Skeletal muscle tissue (tissue), 4 donors: ENCODE measurements around the gene NCKIPSD. TPM values are rescaled to one million over a fixed set of nuclear protein-coding genes. Genes with fewer than 3 reads are reported as not detected.

ENCODE experiments used
- H3K27ac ChIP-seq: one replicate; pipeline ENCODE4 v1.7.0; 2013; ENCODE audit warnings: mild to moderate bottlenecking, low read depth, low read length, inconsistent platforms
- H3K27me3 ChIP-seq, 3 donors: one replicate each; pipeline ENCODE4 v1.7.0; 2013; ENCODE audit warnings: low read length in 3 of 3; ENCODE audit not compliant: control insufficient read depth in 3 of 3, insufficient read depth in 3 of 3
- H3K36me3 ChIP-seq, 3 donors: one replicate each; pipeline ENCODE4 v1.7.0; 2013; ENCODE audit warnings: low read length in 3 of 3; ENCODE audit not compliant: control insufficient read depth in 3 of 3, insufficient read depth in 3 of 3
- H3K4me1 ChIP-seq, 3 donors: one replicate each; pipeline ENCODE4 v1.7.0; 2013; ENCODE audit warnings: low read length in 3 of 3, mild to moderate bottlenecking in 3 of 3; ENCODE audit not compliant: control insufficient read depth in 3 of 3, insufficient read depth in 3 of 3
- H3K4me3 ChIP-seq, 3 donors: one replicate each; pipeline ENCODE4 v1.7.0; 2013; ENCODE audit warnings: low read length in 3 of 3
- H3K9ac ChIP-seq, 3 donors: one replicate each; pipeline ENCODE4 v1.7.0; 2013; ENCODE audit warnings: low read length in 3 of 3, mild to moderate bottlenecking in 3 of 3, moderate library complexity in 2 of 3, low read depth in 1 of 3
- H3K9me3 ChIP-seq, 3 donors: one replicate each; pipeline ENCODE4 v1.7.0; 2013; ENCODE audit warnings: low read length in 3 of 3; ENCODE audit not compliant: control insufficient read depth in 3 of 3
- total RNA-seq: library from RNA; depleted of rRNA; stranded (reverse); fragments of >200 nt; gene quantifications from one replicate; pipeline ENCODE4 v1.2.3, GENCODE V29; 2014
- donor health status: Osteomylitis.

Gene NCKIPSD
- total RNA-seq, 1 donor from 2014 or later, result 3.1 TPM

DNA sequence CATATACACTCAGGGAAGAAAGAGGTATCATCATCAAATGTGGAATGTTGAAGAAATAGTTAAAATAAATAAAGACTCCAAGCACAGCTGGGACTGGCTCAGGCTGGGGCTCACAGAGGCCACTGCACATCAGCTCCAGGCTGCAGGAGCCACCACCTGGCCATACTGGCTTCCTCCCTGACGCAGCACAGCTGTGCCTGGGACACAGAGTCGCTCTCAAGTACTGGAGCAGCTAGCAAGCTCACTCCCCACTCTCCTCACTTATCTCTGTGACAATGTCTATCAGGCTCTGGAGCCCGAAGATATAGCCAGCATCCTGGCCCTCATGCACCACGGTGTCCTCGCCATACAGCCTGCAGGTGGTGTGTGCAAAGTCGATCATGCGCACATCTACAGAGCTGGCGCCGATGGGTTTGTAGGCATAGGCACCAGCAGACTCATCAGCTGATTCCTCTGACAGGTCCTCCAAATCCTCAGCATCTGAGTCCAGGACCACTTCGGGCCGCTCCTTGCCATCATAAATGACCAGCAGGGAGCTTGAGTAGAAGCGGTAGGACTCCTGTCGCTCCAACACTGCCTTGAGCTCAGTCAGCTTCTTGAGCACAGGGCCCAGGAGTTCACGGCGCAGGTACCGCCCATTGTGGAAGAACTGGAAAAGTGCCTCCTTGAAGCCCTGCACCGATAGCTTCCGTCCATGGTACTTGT is 2.5 kb upstream of the NCKIPSD start:
- H3K36me3 ChIP-seq, result peaks cover 43 to 52% (median 47%) of the 10 kb centered on the region in 3 donors

GRCh38 chr3:48687220-48687678 is 1.5 kb upstream of the NCKIPSD start:
- Histone ChIP-seq H3K36me3 (peaks cover 36 to 44% (median 43%) of the 10 kb centered on the region in 3 donors), H3K4me3 (no peak overlapping the region), H3K4me1 (peaks cover 27 to 41% (median 35%) of the 10 kb centered on the region in 3 donors), H3K27me3 (no peaks in the 10 kb centered on the region), H3K9ac (peak overlapping the region in 1 of 3 donors; percentile 54), H3K9me3 (no peaks in the 10 kb centered on the region), H3K27ac (no peak overlapping the region)

More for the DNA sequence above, 2.5 kb upstream of the NCKIPSD start:
- Histone ChIP-seq H3K4me3 (no peak overlapping the region), H3K4me1 (peaks cover 27 to 41% (median 35%) of the 10 kb centered on the region in 3 donors), H3K27ac (no peak overlapping the region), H3K27me3 (no peaks in the 10 kb centered on the region), H3K9ac (peak overlapping the region in 1 of 3 donors; percentile 3), H3K9me3 (no peaks in the 10 kb centered on the region)

GRCh38 chr3:48686538-48687219 is 964 bp upstream of the NCKIPSD start:
- H3K36me3 ChIP-seq, result peaks cover 39 to 45% (median 43%) of the 10 kb centered on the region in 3 donors
- H3K9ac ChIP-seq, result peak overlapping the region; percentile 79 to 96 (median 85)
- H3K4me3 ChIP-seq, result peak overlapping the region in 2 of 3 donors; percentile 74 to 98
- peaks cover 27 to 41% (median 35%) of the 10 kb centered on the region in 3 donors for H3K4me1 ChIP-seq
- no peaks in the 10 kb centered on the region for H3K9me3 ChIP-seq
- H3K27ac ChIP-seq, result no peak overlapping the region
- no peaks in the 10 kb centered on the region for H3K27me3 ChIP-seq

- Histone ChIP-seq H3K27me3 (no peaks in the 10 kb centered on the region), H3K4me3 (peak overlapping the region; percentile 74 to 99 (median 98)), H3K4me1 (peaks cover 27 to 41% (median 35%) of the 10 kb centered on the region in 3 donors), H3K36me3 (peaks cover 47 to 52% (median 50%) of the 10 kb centered on the region in 3 donors), H3K9ac (peak overlapping the region; percentile 79 to 96 (median 85)), H3K9me3 (no peaks in the 10 kb centered on the region), H3K27ac (peak overlapping the region; percentile 58)
Observed at GRCh38 chr3:48685293-48685602, 467 bp downstream of the NCKIPSD start.

DNA sequence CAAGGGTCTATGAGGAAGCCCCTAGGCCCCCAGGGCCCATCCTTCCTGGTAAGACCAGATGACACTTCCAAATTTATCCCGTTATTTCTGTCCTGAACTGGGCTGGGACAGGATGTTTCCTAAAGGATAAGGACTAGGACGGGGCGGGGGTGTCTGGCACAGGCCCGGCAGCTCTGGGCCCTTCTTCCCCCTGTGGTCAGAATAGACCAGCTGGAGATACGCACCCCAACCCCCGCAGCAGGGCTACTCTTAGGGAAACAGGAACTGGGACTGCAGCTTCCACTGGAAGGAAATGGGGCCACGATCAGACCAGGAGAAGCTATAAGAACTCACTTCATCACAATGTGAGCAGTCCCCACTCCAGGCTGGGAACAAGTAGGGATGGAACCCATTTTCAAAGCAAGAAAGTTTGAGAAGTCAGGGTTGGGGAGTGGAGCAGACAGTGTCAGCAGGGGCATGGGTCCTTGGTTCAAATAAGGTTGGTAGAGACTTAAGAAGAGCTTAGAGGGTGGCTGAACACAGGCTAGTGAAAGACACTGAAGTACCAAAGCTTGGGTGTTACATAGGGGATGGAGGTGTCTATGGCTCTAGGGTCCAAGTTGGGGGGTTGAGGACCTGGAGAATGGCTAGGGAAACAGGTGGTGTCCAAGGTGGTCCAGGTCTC is 1.1 kb downstream of the NCKIPSD start:
- Histone ChIP-seq H3K4me3 (peak overlapping the region; percentile 58 to 99 (median 74)), H3K27me3 (no peaks in the 10 kb centered on the region), H3K9ac (peak overlapping the region; percentile 43 to 54 (median 46)), H3K4me1 (peaks cover 27 to 44% (median 35%) of the 10 kb centered on the region in 3 donors), H3K9me3 (no peaks in the 10 kb centered on the region), H3K36me3 (peaks cover 52% of the 10 kb centered on the region in 3 donors), H3K27ac (no peak overlapping the region)

GRCh38 chr3:48684054-48684349 is 1.7 kb downstream of the NCKIPSD start:
- H3K27ac ChIP-seq, result no peak overlapping the region
- no peaks in the 10 kb centered on the region for H3K9me3 ChIP-seq
- peaks cover 50 to 52% (median 51%) of the 10 kb centered on the region in 3 donors for H3K36me3 ChIP-seq
- H3K4me1 ChIP-seq, result peaks cover 27 to 44% (median 35%) of the 10 kb centered on the region in 3 donors
- H3K4me3 ChIP-seq, result peak overlapping the region in 1 of 3 donors; percentile 29
- H3K27me3 ChIP-seq, result no peaks in the 10 kb centered on the region
- peak overlapping the region in 2 of 3 donors; percentile 46 to 54 for H3K9ac ChIP-seq

DNA sequence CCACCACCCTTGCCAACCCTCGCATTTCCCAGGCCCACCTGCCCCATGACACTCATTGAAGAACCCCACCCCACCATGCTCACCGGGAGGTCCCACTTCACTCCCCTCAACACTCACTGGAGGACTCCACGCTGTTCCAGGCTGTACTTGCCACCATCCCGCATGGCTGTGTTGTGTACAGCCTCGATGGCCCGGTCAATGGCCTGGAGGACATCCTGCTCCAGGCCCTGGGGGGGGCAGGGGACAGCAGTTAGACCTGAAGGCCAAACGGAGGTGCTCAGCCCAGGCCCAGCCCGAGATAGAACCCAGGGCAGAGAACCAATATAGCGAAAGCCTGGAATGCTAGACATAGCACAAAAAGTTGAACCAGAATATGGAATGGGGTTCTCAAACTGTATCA is 2.9 kb downstream of the NCKIPSD start:
- Histone ChIP-seq H3K36me3 (peaks cover 46 to 50% (median 50%) of the 10 kb centered on the region in 3 donors), H3K4me3 (no peak overlapping the region), H3K9me3 (no peaks in the 10 kb centered on the region), H3K27me3 (no peaks in the 10 kb centered on the region), H3K9ac (no peak overlapping the region), H3K27ac (no peak overlapping the region), H3K4me1 (peaks cover 27 to 44% (median 35%) of the 10 kb centered on the region in 3 donors)

- Histone ChIP-seq H3K36me3 (peaks cover 40 to 49% (median 46%) of the 10 kb centered on the region in 3 donors), H3K27me3 (no peaks in the 10 kb centered on the region), H3K27ac (no peak overlapping the region), H3K9ac (no peak overlapping the region), H3K4me1 (peaks cover 23 to 38% (median 30%) of the 10 kb centered on the region in 3 donors), H3K9me3 (no peaks in the 10 kb centered on the region), H3K4me3 (no peak overlapping the region)
Observed at GRCh38 chr3:48681974-48682610, 3.6 kb downstream of the NCKIPSD start.

GRCh38 chr3:48681541-48681880 is 4.2 kb downstream of the NCKIPSD start:
- peaks cover 17 to 33% (median 25%) of the 10 kb centered on the region in 3 donors for H3K4me1 ChIP-seq
- H3K4me3 ChIP-seq, result no peak overlapping the region
- H3K27ac ChIP-seq, result no peak overlapping the region
- peaks cover 40 to 48% (median 44%) of the 10 kb centered on the region in 3 donors for H3K36me3 ChIP-seq
- no peak overlapping the region for H3K9ac ChIP-seq
- no peaks in the 10 kb centered on the region for H3K9me3 ChIP-seq
- H3K27me3 ChIP-seq, result no peaks in the 10 kb centered on the region
